Thyroid gland (tissue), 4 donors: Measurements from ENCODE around the gene TNNC2.

ENCODE experiments used
- POLR2A ChIP-seq, 2 donors: fragments of 450-650 bp; IDR thresholded peaks; one replicate each; pipeline ENCODE4 v1.6.1; 2017; ENCODE audit warnings: antibody characterized with exemption in 2 of 2, mild to moderate bottlenecking in 2 of 2, moderate library complexity in 1 of 2
- TF ChIP-seq, protein P1 (sequence below), 6 experiments: fragments of 200-600 bp in 3 of 6; fragments of 450-650 bp in 3 of 6; sonication (generic) in 3 of 6; IDR thresholded peaks; one replicate each; pipeline ENCODE4 v1.5.1; 2016 to 2019; ENCODE audit warnings: antibody characterized with exemption in 6 of 6, mild to moderate bottlenecking in 2 of 6, inconsistent platforms in 1 of 6, moderate library complexity in 1 of 6

DNA sequence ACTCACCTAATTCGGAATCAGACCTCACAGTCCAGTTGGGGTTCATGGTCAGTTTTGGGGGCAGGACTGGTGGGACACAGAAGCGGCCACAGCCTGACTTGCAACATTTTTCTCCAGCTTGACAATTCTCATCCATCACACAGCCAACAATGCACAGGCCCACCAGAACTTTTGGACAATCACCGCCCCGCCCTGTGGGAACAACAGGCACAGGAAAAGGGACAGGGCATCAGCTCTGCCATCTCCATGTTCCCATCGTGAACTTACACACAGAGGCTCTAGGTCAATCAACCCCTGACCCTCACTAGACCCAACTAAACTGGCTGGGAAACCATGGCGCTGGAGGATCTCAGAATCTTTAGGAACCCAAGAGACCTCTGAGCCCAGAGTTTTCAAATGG lies 51.7 kb downstream of the TNNC2 start:
- TF ChIP-seq, protein P1, sequence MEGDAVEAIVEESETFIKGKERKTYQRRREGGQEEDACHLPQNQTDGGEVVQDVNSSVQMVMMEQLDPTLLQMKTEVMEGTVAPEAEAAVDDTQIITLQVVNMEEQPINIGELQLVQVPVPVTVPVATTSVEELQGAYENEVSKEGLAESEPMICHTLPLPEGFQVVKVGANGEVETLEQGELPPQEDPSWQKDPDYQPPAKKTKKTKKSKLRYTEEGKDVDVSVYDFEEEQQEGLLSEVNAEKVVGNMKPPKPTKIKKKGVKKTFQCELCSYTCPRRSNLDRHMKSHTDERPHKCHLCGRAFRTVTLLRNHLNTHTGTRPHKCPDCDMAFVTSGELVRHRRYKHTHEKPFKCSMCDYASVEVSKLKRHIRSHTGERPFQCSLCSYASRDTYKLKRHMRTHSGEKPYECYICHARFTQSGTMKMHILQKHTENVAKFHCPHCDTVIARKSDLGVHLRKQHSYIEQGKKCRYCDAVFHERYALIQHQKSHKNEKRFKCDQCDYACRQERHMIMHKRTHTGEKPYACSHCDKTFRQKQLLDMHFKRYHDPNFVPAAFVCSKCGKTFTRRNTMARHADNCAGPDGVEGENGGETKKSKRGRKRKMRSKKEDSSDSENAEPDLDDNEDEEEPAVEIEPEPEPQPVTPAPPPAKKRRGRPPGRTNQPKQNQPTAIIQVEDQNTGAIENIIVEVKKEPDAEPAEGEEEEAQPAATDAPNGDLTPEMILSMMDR (IDR thresholded peaks at IDR 0.05), result no peak
- no peak for TF ChIP-seq POLR2A (IDR thresholded peaks at IDR 0.05)
